Measurements from ENCODE around the gene TENT5C. TPM values are rescaled to one million over a fixed set of nuclear protein-coding genes. Genes with fewer than 3 reads are reported as not detected.

Gene TENT5C
- total RNA-seq, 1 experiment from 2014 or later: 1.4 TPM

- no TSS peak for BruUV-seq (replicated peaks)
- CTCF ChIA-PET: no interaction called here
Measured at GRCh38 chr1:117616356-117616755, 10.5 kb downstream of the TENT5C start.

GRCh38 chr1:117616967-117617366 is 11.1 kb downstream of the TENT5C start:
- intact Hi-C loops (cut with micrococcal nuclease): no loop called here
- no peak overlapping the region for H3K4me2 ChIP-seq (ENCODE audit: low read length)
- ATAC-seq (no peak), DNase-seq (ENCODE audit: low read depth, low spot score) (no peak)
- no peak overlapping the region for H3K9ac ChIP-seq (ENCODE audit: low read length)
- H3K9me2 ChIP-seq (ENCODE audit: insufficient read depth): no peaks in the 10 kb centered on the region
- no peak overlapping the region for H2AFZ ChIP-seq (ENCODE audit: low read depth, low read length, poor library complexity, severe bottlenecking)
- no TSS peak for BruUV-seq (replicated peaks)
- RAD21 ChIA-PET (ENCODE audit: low non-redundant PET in 1 of 2, low total read pairs in 2 of 2, uncharacterized antibody in 2 of 2, unreplicated experiment in 2 of 2): no interaction called here
- H4K20me1 ChIP-seq (ENCODE audit: insufficient read depth): no peaks in the 10 kb centered on the region
- H3K79me2 ChIP-seq (ENCODE audit: insufficient read depth, low read length): no peaks in the 10 kb centered on the region
- H3K9me3 ChIP-seq (ENCODE audit: control insufficient read depth in 1 of 2, insufficient read depth in 1 of 2, low read depth in 1 of 2, low read length in 2 of 2): no peaks in the 10 kb centered on the region
- no peaks in the 10 kb centered on the region for H3K36me3 ChIP-seq (ENCODE audit: control insufficient read depth in 1 of 2, insufficient read depth in 2 of 2, low read length in 2 of 2)
- no peak overlapping the region for H3K27ac ChIP-seq (ENCODE audit: low read depth, low read length)
- H3K4me1 ChIP-seq (ENCODE audit: control insufficient read depth in 1 of 2, insufficient read depth in 2 of 2, low read length in 2 of 2): peaks cover 9 to 14% of the 10 kb centered on the region in 2 experiments; a peak in 3 of 4 replicates
- POLR2A ChIA-PET: no interaction called here
- CTCF ChIA-PET: no interaction called here
- 0 out of 2 replicates have a peak, but pooled peaks cover 3% of the 10 kb centered on the region for H3K27me3 ChIP-seq (ENCODE audit: insufficient read depth, low read length)
- no peak overlapping the region for H3K4me3 ChIP-seq (replicated peaks in 1 of 2; ENCODE audit: low read depth in 1 of 2, low read length in 2 of 2)
- TF ChIP-seq YY1 (IDR thresholded peaks at IDR 0.05; ENCODE audit: extremely low read depth, insufficient replicate concordance, low read depth, low read length): no peak
- TF ChIP-seq ZNF274 (IDR thresholded peaks at IDR 0.05; ENCODE audit: low read depth, low read length): no peak
- no peak for TF ChIP-seq RAD21 (IDR thresholded peaks at IDR 0.05; ENCODE audit: low read depth)
- no peak for TF ChIP-seq POLR2AphosphoS5 (IDR thresholded peaks at IDR 0.05; ENCODE audit: low read depth, low read length)
- no peak for TF ChIP-seq EGR1 (IDR thresholded peaks at IDR 0.05; ENCODE audit: low read depth)
- TF ChIP-seq ATF3 (IDR thresholded peaks at IDR 0.05): no peak
- TF ChIP-seq ZFX (IDR thresholded peaks at IDR 0.05): no peak
- TF ChIP-seq TCF7L2 (IDR thresholded peaks at IDR 0.05; ENCODE audit: borderline replicate concordance, extremely low read depth, insufficient read depth, insufficient read length): no peak
- TF ChIP-seq MAX (IDR thresholded peaks at IDR 0.05): no peak
- no peak for TF ChIP-seq FOSL1 (IDR thresholded peaks at IDR 0.05; ENCODE audit: low read depth)
- TF ChIP-seq REST (IDR thresholded peaks at IDR 0.05; ENCODE audit: low read depth): no peak
- TF ChIP-seq CBX3 (IDR thresholded peaks at IDR 0.05; ENCODE audit: low read depth): no peak
- TF ChIP-seq POLR2A (IDR thresholded peaks at IDR 0.05; ENCODE audit: borderline replicate concordance, extremely low read depth, insufficient read depth, insufficient read length): no peak
- no peak for TF ChIP-seq EZH2 (IDR thresholded peaks at IDR 0.05)
- no peak for TF ChIP-seq JUND (IDR thresholded peaks at IDR 0.05)
- TF ChIP-seq SRF (IDR thresholded peaks at IDR 0.05; ENCODE audit: low read depth): no peak
- TF ChIP-seq SIN3A (IDR thresholded peaks at IDR 0.05; ENCODE audit: low read depth): no peak

More at GRCh38 chr1:117616356-117616755, 10.5 kb downstream of the TENT5C start:
- ATAC-seq (no peak), DNase-seq (ENCODE audit: low read depth, low spot score) (no peak)
- Histone ChIP-seq H2AFZ (ENCODE audit: low read depth, low read length, poor library complexity, severe bottlenecking) (no peak overlapping the region), H3K27me3 (ENCODE audit: insufficient read depth, low read length) (0 out of 2 replicates have a peak, but pooled peaks cover 3% of the 10 kb centered on the region), H3K79me2 (ENCODE audit: insufficient read depth, low read length) (no peaks in the 10 kb centered on the region), H4K20me1 (ENCODE audit: insufficient read depth) (no peaks in the 10 kb centered on the region), H3K36me3 (ENCODE audit: control insufficient read depth in 1 of 2, insufficient read depth in 2 of 2, low read length in 2 of 2) (no peaks in the 10 kb centered on the region), H3K9ac (ENCODE audit: low read length) (no peak overlapping the region), H3K9me2 (ENCODE audit: insufficient read depth) (no peaks in the 10 kb centered on the region), H3K9me3 (ENCODE audit: control insufficient read depth in 1 of 2, insufficient read depth in 1 of 2, low read depth in 1 of 2, low read length in 2 of 2) (no peaks in the 10 kb centered on the region), H3K4me2 (ENCODE audit: low read length) (no peak overlapping the region), H3K4me3 (replicated peaks in 1 of 2; ENCODE audit: low read depth in 1 of 2, low read length in 2 of 2) (no peak overlapping the region), H3K4me1 (ENCODE audit: control insufficient read depth in 1 of 2, insufficient read depth in 2 of 2, low read length in 2 of 2) (peaks cover 9 to 14% of the 10 kb centered on the region in 2 experiments; a peak in 3 of 4 replicates), H3K27ac (ENCODE audit: low read depth, low read length) (no peak overlapping the region)
- intact Hi-C loops (cut with micrococcal nuclease): no loop called here
- TF ChIP-seq SP1 (IDR thresholded peaks at IDR 0.05; ENCODE audit: low read depth) (no peak), ATF3 (IDR thresholded peaks at IDR 0.05) (no peak), CEBPB (IDR thresholded peaks at IDR 0.05; ENCODE audit: low read depth) (no peak), SIN3A (IDR thresholded peaks at IDR 0.05; ENCODE audit: low read depth) (no peak), YY1 (IDR thresholded peaks at IDR 0.05; ENCODE audit: extremely low read depth, insufficient replicate concordance, low read depth, low read length) (no peak), SRF (IDR thresholded peaks at IDR 0.05; ENCODE audit: low read depth) (no peak), POLR2AphosphoS5 (IDR thresholded peaks at IDR 0.05; ENCODE audit: low read depth, low read length) (no peak)
- ChIA-PET POLR2A (no interaction called here), RAD21 (ENCODE audit: low non-redundant PET in 1 of 2, low total read pairs in 2 of 2, uncharacterized antibody in 2 of 2, unreplicated experiment in 2 of 2) (no interaction called here)
